ENCODE data around the gene XRCC1. TPM values are rescaled to one million over a fixed set of nuclear protein-coding genes. Genes with fewer than 3 reads are reported as not detected.
A peak's percentile ranks its signal among the peaks of the same experiment; 100 is the strongest.

Gene XRCC1
- total RNA-seq, 1 donor from 2014 or later, result 12.8 TPM

GRCh38 chr19:43578787-43579186, 3.5 kb upstream of the XRCC1 start:
- Histone ChIP-seq H3K9me3 (replicated peaks) (no peaks in the 10 kb centered on the region), H3K27me3 (ENCODE audit: low read depth) (no peaks in the 10 kb centered on the region), H3K27ac (replicated peaks) (no peak overlapping the region), H3K4me3 (no peak overlapping the region), H3K36me3 (no peaks in the 10 kb centered on the region), H3K4me1 (peaks cover 39% of the 10 kb centered on the region)
- intact Hi-C loops (cut with micrococcal nuclease), result no loop called here
- no peak for TF ChIP-seq CTCF (IDR thresholded peaks at IDR 0.05; ENCODE audit: borderline replicate concordance)
- DNase-seq, result no peak

- H3K4me1 ChIP-seq, result peaks cover 34% of the 10 kb centered on the region
- intact Hi-C loops (cut with micrococcal nuclease), result no loop called here
These were observed 890 bp upstream of the XRCC1 start for GRCh38 chr19:43575955-43576878.

GRCh38 chr19:43574424-43575155, 737 bp downstream of the XRCC1 start:
- H3K27me3 ChIP-seq (ENCODE audit: low read depth), result no peaks in the 10 kb centered on the region
- no peak for TF ChIP-seq CTCF (IDR thresholded peaks at IDR 0.05; ENCODE audit: borderline replicate concordance)
- DNase-seq, result no peak
- H3K27ac ChIP-seq (replicated peaks), result peak overlapping the region; percentile 80
- H3K36me3 ChIP-seq, result peaks cover 11% of the 10 kb centered on the region
- intact Hi-C loops (cut with micrococcal nuclease), result no loop called here
- no peaks in the 10 kb centered on the region for H3K9me3 ChIP-seq (replicated peaks)
- H3K4me3 ChIP-seq, result peak overlapping the region; percentile 83
- peaks cover 24% of the 10 kb centered on the region for H3K4me1 ChIP-seq

More at GRCh38 chr19:43575955-43576878, 890 bp upstream of the XRCC1 start:
- H3K27ac ChIP-seq (replicated peaks), result peak overlapping the region; percentile 56
- H3K36me3 ChIP-seq, result peaks cover 11% of the 10 kb centered on the region
- no peak for DNase-seq
- no peaks in the 10 kb centered on the region for H3K9me3 ChIP-seq (replicated peaks)
- no peaks in the 10 kb centered on the region for H3K27me3 ChIP-seq (ENCODE audit: low read depth)
- H3K4me3 ChIP-seq, result peak overlapping the region; percentile 83
- no peak for TF ChIP-seq CTCF (IDR thresholded peaks at IDR 0.05; ENCODE audit: borderline replicate concordance)

- intact Hi-C loops (cut with micrococcal nuclease), result no loop called here
- Histone ChIP-seq H3K36me3 (peaks cover 11% of the 10 kb centered on the region), H3K9me3 (replicated peaks) (no peaks in the 10 kb centered on the region), H3K27ac (replicated peaks) (no peak overlapping the region), H3K27me3 (ENCODE audit: low read depth) (no peaks in the 10 kb centered on the region), H3K4me3 (no peak overlapping the region), H3K4me1 (peaks cover 24% of the 10 kb centered on the region)
- TF ChIP-seq CTCF (IDR thresholded peaks at IDR 0.05; ENCODE audit: borderline replicate concordance), result no peak
- DNase-seq, result no peak
These were observed 3.1 kb downstream of the XRCC1 start for GRCh38 chr19:43572171-43572588.

GRCh38 chr19:43570174-43570791, 5.0 kb downstream of the XRCC1 start:
- no peaks in the 10 kb centered on the region for H3K9me3 ChIP-seq (replicated peaks)

More at GRCh38 chr19:43570174-43570791, 5.0 kb downstream of the XRCC1 start:
- DNase-seq, result no peak
- Histone ChIP-seq H3K27ac (replicated peaks) (no peak overlapping the region), H3K27me3 (ENCODE audit: low read depth) (no peaks in the 10 kb centered on the region), H3K4me1 (peaks cover 19% of the 10 kb centered on the region), H3K4me3 (no peak overlapping the region), H3K36me3 (peaks cover 11% of the 10 kb centered on the region)
- intact Hi-C loops (cut with micrococcal nuclease), result no loop called here
- TF ChIP-seq CTCF (IDR thresholded peaks at IDR 0.05; ENCODE audit: borderline replicate concordance), result no peak
